Endothelial cell of umbilical vein (primary cell): ENCODE measurements around the gene TMEM92. TPM values are rescaled to one million over a fixed set of nuclear protein-coding genes. Genes with fewer than 3 reads are reported as not detected.

Experiments
- BruUV-seq: library from RNA; stranded (reverse); fragments of 400-500 nt; replicated peaks from 2 replicates; lab custom pipeline; 2021; lab: Mats Ljungman, UMichigan
- CTCF ChIA-PET: fragments of 300-600, 350-600 bp; sonication (Branson Sonifier 250); formaldehyde crosslinking; loops from one replicate; lab custom pipeline; 2021; ENCODE audit warnings: antibody characterized with exemption, inconsistent platforms; lab: Charles Lee
- POLR2A ChIA-PET: fragments of 300-600, 350-600 bp; sonication (Branson Sonifier 250); formaldehyde crosslinking; loops from one replicate; lab custom pipeline; 2021; ENCODE audit warnings: antibody characterized with exemption, inconsistent platforms; lab: Charles Lee
- DNase-seq: peaks from one replicate; pipeline ENCODE4 v3.0.0-alpha.2; 2011; ENCODE audit warnings: low read depth, low spot score
- FAIRE-seq: peaks from 2 replicates; lab custom pipeline; 2011; peaks lifted over from hg19 to GRCh38; lab: Jason Lieb, UNC
- H2AFZ ChIP-seq: 2 replicates; pipeline ENCODE4 v1.6.0; 2012; ENCODE audit warnings: low read depth, low read length, control low read depth, inconsistent platforms
- H3K27ac ChIP-seq: 2 replicates; pipeline ENCODE4 v1.5.1; 2011; ENCODE audit warnings: low read depth, mild to moderate bottlenecking, control low read depth, low read length, moderate library complexity; ENCODE audit not compliant: insufficient read depth
- H3K27me3 ChIP-seq, 2 experiments: 2 replicates each; pipeline versions ENCODE4 v1.6.0 to v1.6.1; 2011; ENCODE audit warnings: low read length in 2 of 2, mixed read lengths in 1 of 2; ENCODE audit not compliant: control insufficient read depth in 2 of 2, insufficient read depth in 2 of 2
- H3K36me3 ChIP-seq, 2 experiments: 2 replicates in 1 of 2; 3 replicates in 1 of 2; pipeline ENCODE4 v1.5.1; 2011; ENCODE audit warnings: low read length in 2 of 2, mild to moderate bottlenecking in 1 of 2, moderate library complexity in 1 of 2; ENCODE audit not compliant: control insufficient read depth in 2 of 2, insufficient read depth in 2 of 2; ENCODE audit errors: extremely low read depth in 1 of 2
- H3K4me1 ChIP-seq: 3 replicates; pipeline ENCODE4 v1.5.1; 2011; ENCODE audit warnings: mild to moderate bottlenecking, low read length; ENCODE audit not compliant: control insufficient read depth, insufficient read depth; ENCODE audit errors: extremely low read depth
- H3K4me2 ChIP-seq: 2 replicates; pipeline ENCODE4 v1.6.1; 2011; ENCODE audit warnings: low read length, control low read depth, mixed read lengths; ENCODE audit not compliant: insufficient read depth
- H3K4me3 ChIP-seq, 3 experiments: fragments of 200-600 bp in 1 of 3; sonication (generic), shearing (Covaris generic) in 1 of 3; replicated peaks in 1 of 3; 2 replicates each; pipeline ENCODE4 v1.5.1; 2011 to 2016; ENCODE audit warnings: control low read depth in 3 of 3, low read length in 3 of 3, mild to moderate bottlenecking in 2 of 3, inconsistent platforms in 1 of 3, low read depth in 1 of 3, moderate library complexity in 1 of 3; ENCODE audit not compliant: insufficient read depth in 1 of 3
- H3K79me2 ChIP-seq: 2 replicates; pipeline ENCODE4 v1.6.0; 2012; ENCODE audit warnings: low read length, inconsistent platforms; ENCODE audit not compliant: control insufficient read depth, insufficient read depth
- H3K9ac ChIP-seq: replicated peaks from 2 replicates; pipeline ENCODE3; 2011; ENCODE audit warnings: low read length, control low read depth; ENCODE audit not compliant: insufficient read depth; ENCODE audit errors: extremely low read depth
- H3K9me1 ChIP-seq: replicated peaks from 3 replicates; pipeline ENCODE4 v1.6.0; 2011; ENCODE audit warnings: mild to moderate bottlenecking, low read length; ENCODE audit not compliant: control insufficient read depth, insufficient read depth; ENCODE audit errors: extremely low read depth
- H3K9me3 ChIP-seq: replicated peaks from 2 replicates; pipeline ENCODE4 v1.5.1; 2012; ENCODE audit warnings: low read length, inconsistent platforms; ENCODE audit not compliant: control insufficient read depth, insufficient read depth
- H4K20me1 ChIP-seq: replicated peaks from 2 replicates; pipeline ENCODE3; 2011; ENCODE audit warnings: mild to moderate bottlenecking, low read length; ENCODE audit not compliant: control insufficient read depth, insufficient read depth; ENCODE audit errors: extremely low read depth
- EZH2 ChIP-seq: IDR thresholded peaks from 2 replicates; pipeline ENCODE4 v1.6.1; 2012; ENCODE audit warnings: borderline replicate concordance, low read depth, mild to moderate bottlenecking, moderate library complexity, low read length, inconsistent platforms; ENCODE audit not compliant: severe bottlenecking
- FOS ChIP-seq: IDR thresholded peaks from 2 replicates; pipeline ENCODE4 v1.6.1; 2011; ENCODE audit warnings: mild to moderate bottlenecking, low read length, moderate library complexity, borderline replicate concordance; ENCODE audit not compliant: insufficient read depth
- GATA2 ChIP-seq: IDR thresholded peaks from 2 replicates; pipeline ENCODE4 v1.7.0; 2011; ENCODE audit warnings: low read depth, mild to moderate bottlenecking, moderate library complexity, mixed read lengths, low read length; ENCODE audit not compliant: insufficient read length, insufficient read depth
- JUN ChIP-seq: IDR thresholded peaks from 2 replicates; pipeline ENCODE4 v1.6.1; 2011; ENCODE audit warnings: borderline replicate concordance, low read depth; ENCODE audit not compliant: insufficient read length, insufficient read depth
- MYC ChIP-seq: IDR thresholded peaks from one replicate; pipeline ENCODE4 v1.6.1; 2011; ENCODE audit warnings: mild to moderate bottlenecking, low read depth, low read length
- POLR2A ChIP-seq: IDR thresholded peaks from 2 replicates; pipeline ENCODE4 v1.6.1; 2012; ENCODE audit warnings: low read depth, mild to moderate bottlenecking, control low read depth, low read length
- POLR2AphosphoS5 ChIP-seq: IDR thresholded peaks from 2 replicates; pipeline ENCODE4 v1.6.1; 2012; ENCODE audit warnings: low read depth, mild to moderate bottlenecking, control low read depth, low read length, moderate library complexity; ENCODE audit not compliant: insufficient read depth
- dilution Hi-C: fragments of 300-500 bp; cut with MboI; formaldehyde crosslinking; loops from one replicate; pipeline ENCODE4 v1.15.0; 2019; ENCODE audit warnings: low sequenced_read_pairs; ENCODE audit not compliant: extremely low pct_ligation_motif_present
- intact Hi-C: fragments of 100-400 bp; cut with micrococcal nuclease; formaldehyde crosslinking; loops from one replicate; pipeline ENCODE4 v1.10.0; 2022
- polyA plus RNA-seq, 4 experiments: library from polyadenylated mRNA; depleted of rRNA in 3 of 4; stranded (reverse) in 3 of 4; unstranded in 1 of 4; fragments of >200 nt; gene quantifications; 2 replicates each; pipeline versions ENCODE4 v1.2.1 to v1.2.3, GENCODE V29; 2011 to 2012; ENCODE audit warnings: missing spikeins in 1 of 4
- total RNA-seq: library from RNA; stranded (reverse); gene quantifications from 2 replicates; pipeline ENCODE4 v1.2.3, GENCODE V29; 2021
- TF ChIP-seq, protein P1 (sequence below), 2 donors: IDR thresholded peaks; 1 replicate in 1 of 2; 2 replicates in 1 of 2; pipeline ENCODE4 v1.5.1; 2011; ENCODE audit warnings: low read length in 2 of 2, mild to moderate bottlenecking in 2 of 2, moderate library complexity in 2 of 2, control low read depth in 1 of 2, inconsistent platforms in 1 of 2, low read depth in 1 of 2; ENCODE audit not compliant: insufficient read depth in 1 of 2; ENCODE audit errors: extremely low read depth in 1 of 2
- TF ChIP-seq, protein P2 (sequence below): IDR thresholded peaks from 2 replicates; pipeline ENCODE4 v1.6.1; 2011; ENCODE audit not compliant: insufficient read depth, insufficient read length

The TMEM92 gene
- total and polyA plus RNA-seq, 2 donors (not counting 3 experiments of a cell fraction or from before 2014, with no cell fraction given), result 0.03 TPM; not detected in 1

DNA sequence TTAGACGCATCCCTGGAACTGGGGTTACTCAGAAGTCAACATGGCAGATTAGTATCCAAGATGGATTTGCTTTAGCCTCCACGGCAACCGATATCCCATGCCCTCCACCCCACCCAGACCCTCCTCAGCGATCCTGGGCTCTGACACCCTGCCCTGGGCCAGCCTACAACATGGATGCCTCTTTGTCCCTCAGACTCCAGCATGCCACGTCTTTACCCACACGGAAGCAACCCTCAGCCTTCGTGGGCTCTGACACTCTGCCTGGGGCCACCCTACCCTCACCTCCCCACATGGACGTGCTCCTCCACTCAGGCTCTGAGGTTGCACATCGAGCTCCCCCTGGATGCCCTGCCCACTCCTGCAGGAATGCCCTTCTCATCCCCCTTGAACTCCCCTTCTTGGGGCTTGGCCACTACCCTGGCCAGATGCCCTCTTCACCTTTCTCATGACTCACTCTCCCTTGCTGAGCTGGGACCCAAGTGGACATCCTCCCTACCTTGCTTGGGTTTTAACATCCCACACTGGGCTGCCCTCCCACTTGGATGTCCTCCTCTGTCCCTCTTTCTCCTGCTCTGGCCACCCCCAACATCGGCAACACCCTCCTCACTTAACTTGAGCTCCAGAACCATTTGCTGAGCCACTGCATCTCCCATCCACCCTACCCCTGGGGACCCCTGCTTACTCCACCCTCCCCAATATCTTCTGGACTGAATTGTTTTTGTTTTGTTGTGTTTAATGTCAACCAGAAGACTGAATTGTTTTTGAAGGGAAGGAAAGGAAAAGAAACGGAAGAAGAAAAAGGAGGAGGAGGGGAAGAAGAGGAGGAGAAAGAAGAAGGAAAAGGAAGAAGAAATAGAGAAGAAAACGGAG lies 18.3 kb upstream of the TMEM92 start:
- H3K4me3 ChIP-seq, result no peak overlapping the region
- no peak overlapping the region for H3K27ac ChIP-seq
- H2AFZ ChIP-seq, result no peak overlapping the region
- no peaks in the 10 kb centered on the region for H4K20me1 ChIP-seq
- no peaks in the 10 kb centered on the region for H3K9me1 ChIP-seq
- no TSS peak for BruUV-seq
- H3K4me2 ChIP-seq, result no peak overlapping the region
- peaks cover 4 to 12% of the 10 kb centered on the region in 2 experiments for H3K27me3 ChIP-seq
- no peaks in the 10 kb centered on the region for H3K9me3 ChIP-seq
- H3K36me3 ChIP-seq, result no peaks in the 10 kb centered on the region
- ChIA-PET CTCF (interaction anchor here (0.6 to 2.6 kb wide), 4 partner anchors 7 to 55 kb away, joined by 3 to 6 read pairs (median 4); partner anchors contain the start of gene COL1A1), POLR2A (no interaction called here)
- no peak overlapping the region for H3K9ac ChIP-seq
- FAIRE-seq (no peak), DNase-seq (no peak)
- intact Hi-C loops, result no loop called here
- no peaks in the 10 kb centered on the region for H3K4me1 ChIP-seq
- H3K79me2 ChIP-seq, result no peaks in the 10 kb centered on the region
- TF ChIP-seq, protein P1, sequence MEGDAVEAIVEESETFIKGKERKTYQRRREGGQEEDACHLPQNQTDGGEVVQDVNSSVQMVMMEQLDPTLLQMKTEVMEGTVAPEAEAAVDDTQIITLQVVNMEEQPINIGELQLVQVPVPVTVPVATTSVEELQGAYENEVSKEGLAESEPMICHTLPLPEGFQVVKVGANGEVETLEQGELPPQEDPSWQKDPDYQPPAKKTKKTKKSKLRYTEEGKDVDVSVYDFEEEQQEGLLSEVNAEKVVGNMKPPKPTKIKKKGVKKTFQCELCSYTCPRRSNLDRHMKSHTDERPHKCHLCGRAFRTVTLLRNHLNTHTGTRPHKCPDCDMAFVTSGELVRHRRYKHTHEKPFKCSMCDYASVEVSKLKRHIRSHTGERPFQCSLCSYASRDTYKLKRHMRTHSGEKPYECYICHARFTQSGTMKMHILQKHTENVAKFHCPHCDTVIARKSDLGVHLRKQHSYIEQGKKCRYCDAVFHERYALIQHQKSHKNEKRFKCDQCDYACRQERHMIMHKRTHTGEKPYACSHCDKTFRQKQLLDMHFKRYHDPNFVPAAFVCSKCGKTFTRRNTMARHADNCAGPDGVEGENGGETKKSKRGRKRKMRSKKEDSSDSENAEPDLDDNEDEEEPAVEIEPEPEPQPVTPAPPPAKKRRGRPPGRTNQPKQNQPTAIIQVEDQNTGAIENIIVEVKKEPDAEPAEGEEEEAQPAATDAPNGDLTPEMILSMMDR (IDR thresholded peaks at IDR 0.05; ENCODE audit: extremely low read depth in 1 of 2, insufficient read depth in 1 of 2, low read depth in 1 of 2, low read length in 2 of 2), result no peak
- TF ChIP-seq JUN, result no peak
- no peak for TF ChIP-seq POLR2A
- TF ChIP-seq FOS, result no peak
- no peak for TF ChIP-seq MYC
- TF ChIP-seq, protein P2, sequence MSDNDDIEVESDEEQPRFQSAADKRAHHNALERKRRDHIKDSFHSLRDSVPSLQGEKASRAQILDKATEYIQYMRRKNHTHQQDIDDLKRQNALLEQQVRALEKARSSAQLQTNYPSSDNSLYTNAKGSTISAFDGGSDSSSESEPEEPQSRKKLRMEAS, result no peak
- no peak for TF ChIP-seq EZH2
- TF ChIP-seq GATA2, result no peak
- TF ChIP-seq POLR2AphosphoS5, result no peak
- dilution Hi-C loops, result no loop called here
